HG02943 (cell line): ENCODE measurements around the gene EVL.

Source experiments
- ATAC-seq: cut with Tn5 transposase; IDR thresholded peaks from one replicate; pipeline ENCODE4 v1.9.1; 2021; ENCODE audit warnings: mild to moderate bottlenecking, low read depth, moderate library complexity; ENCODE audit not compliant: unreplicated experiment

EVL gene

GRCh38 chr14:100122481-100123223, 57.4 kb downstream of the EVL start:
- no peak for ATAC-seq

- no peak for ATAC-seq
These were observed 58.4 kb downstream of the EVL start for GRCh38 chr14:100123618-100124017.

- ATAC-seq: no peak
These were observed 59.4 kb downstream of the EVL start for GRCh38 chr14:100124551-100125088.

GRCh38 chr14:100126401-100126800, 61.2 kb downstream of the EVL start:
- ATAC-seq: no peak

GRCh38 chr14:100127853-100128455, 62.7 kb downstream of the EVL start:
- ATAC-seq: no peak

GRCh38 chr14:100128688-100129087, 63.5 kb downstream of the EVL start:
- no peak for ATAC-seq

GRCh38 chr14:100129161-100129589, 64.0 kb downstream of the EVL start:
- ATAC-seq: no peak

- no peak for ATAC-seq
These were observed 65.3 kb downstream of the EVL start for GRCh38 chr14:100130521-100130920.

- no peak for ATAC-seq
These were observed 66.0 kb downstream of the EVL start for GRCh38 chr14:100131181-100131580.

- ATAC-seq: no peak
These were observed 67.1 kb downstream of the EVL start for GRCh38 chr14:100132161-100132902.

- ATAC-seq: no peak
These were observed 67.8 kb downstream of the EVL start for GRCh38 chr14:100132903-100133510.

GRCh38 chr14:100134586-100134985, 69.4 kb downstream of the EVL start:
- no peak for ATAC-seq

- no peak for ATAC-seq
These were observed 69.9 kb downstream of the EVL start for GRCh38 chr14:100135073-100135472.

GRCh38 chr14:100135784-100136183, 70.6 kb downstream of the EVL start:
- ATAC-seq: no peak

- no peak for ATAC-seq
These were observed 72.0 kb downstream of the EVL start for GRCh38 chr14:100137173-100137572.

GRCh38 chr14:100138082-100138787, 73.0 kb downstream of the EVL start:
- ATAC-seq: no peak

GRCh38 chr14:100138955-100139354, 73.7 kb downstream of the EVL start:
- no peak for ATAC-seq

- no peak for ATAC-seq
These were observed 75.3 kb downstream of the EVL start for GRCh38 chr14:100140452-100141078.

GRCh38 chr14:100141098-100141497, 75.9 kb downstream of the EVL start:
- no peak for ATAC-seq
